Lower leg skin (tissue), 3 donors: ENCODE measurements around the gene ZKSCAN7.

Experiments
- POLR2A ChIP-seq, 2 donors: fragments of 450-650 bp; IDR thresholded peaks; one replicate each; pipeline ENCODE4 v1.6.1; 2016 to 2017; ENCODE audit warnings: antibody characterized with exemption in 2 of 2, mild to moderate bottlenecking in 1 of 2, moderate library complexity in 1 of 2
- TF ChIP-seq, protein P1 (sequence below), 3 donors: fragments of 450-650 bp; IDR thresholded peaks; one replicate each; pipeline ENCODE4 v1.5.1; 2016; ENCODE audit warnings: antibody characterized with exemption in 3 of 3, mild to moderate bottlenecking in 3 of 3, moderate library complexity in 2 of 3

DNA sequence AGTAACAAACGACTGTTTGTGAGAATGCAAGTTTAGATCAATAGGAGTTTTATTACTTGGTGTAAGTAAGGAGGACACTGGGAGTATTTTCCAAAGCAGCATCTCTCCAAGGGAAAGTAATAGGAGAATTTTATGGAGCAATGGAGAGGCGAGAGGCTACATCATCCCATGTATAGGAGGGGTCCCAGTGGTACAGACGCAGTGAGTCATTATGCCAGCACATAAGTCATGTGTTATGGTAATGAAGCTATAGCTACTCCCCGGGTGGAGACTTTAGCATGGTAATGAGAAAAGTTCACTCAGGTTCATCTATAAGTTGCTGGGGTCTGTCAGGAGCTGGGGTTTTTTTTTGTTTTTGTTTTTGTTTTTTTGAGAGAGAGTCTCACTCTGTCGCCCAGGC is 48.0 kb upstream of the ZKSCAN7 start:
- TF ChIP-seq, protein P1, sequence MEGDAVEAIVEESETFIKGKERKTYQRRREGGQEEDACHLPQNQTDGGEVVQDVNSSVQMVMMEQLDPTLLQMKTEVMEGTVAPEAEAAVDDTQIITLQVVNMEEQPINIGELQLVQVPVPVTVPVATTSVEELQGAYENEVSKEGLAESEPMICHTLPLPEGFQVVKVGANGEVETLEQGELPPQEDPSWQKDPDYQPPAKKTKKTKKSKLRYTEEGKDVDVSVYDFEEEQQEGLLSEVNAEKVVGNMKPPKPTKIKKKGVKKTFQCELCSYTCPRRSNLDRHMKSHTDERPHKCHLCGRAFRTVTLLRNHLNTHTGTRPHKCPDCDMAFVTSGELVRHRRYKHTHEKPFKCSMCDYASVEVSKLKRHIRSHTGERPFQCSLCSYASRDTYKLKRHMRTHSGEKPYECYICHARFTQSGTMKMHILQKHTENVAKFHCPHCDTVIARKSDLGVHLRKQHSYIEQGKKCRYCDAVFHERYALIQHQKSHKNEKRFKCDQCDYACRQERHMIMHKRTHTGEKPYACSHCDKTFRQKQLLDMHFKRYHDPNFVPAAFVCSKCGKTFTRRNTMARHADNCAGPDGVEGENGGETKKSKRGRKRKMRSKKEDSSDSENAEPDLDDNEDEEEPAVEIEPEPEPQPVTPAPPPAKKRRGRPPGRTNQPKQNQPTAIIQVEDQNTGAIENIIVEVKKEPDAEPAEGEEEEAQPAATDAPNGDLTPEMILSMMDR (IDR thresholded peaks at IDR 0.05) = no peak
- TF ChIP-seq POLR2A (IDR thresholded peaks at IDR 0.05) = no peak
